Activated T-helper 1 cell treated with Interleukin-2 at 50 U/mL for 16 hours (primary cell): ENCODE data around the gene SNAI1.

ENCODE experiments used
- DNase-seq: peaks from one replicate; pipeline ENCODE4 v3.0.0-alpha.2; 2020; ENCODE audit warnings: low read depth

Gene SNAI1

GRCh38 chr20:50037575-50037974, 54.8 kb downstream of the SNAI1 start:
- DNase-seq: no peak

- DNase-seq: no peak
Measured at GRCh38 chr20:50038169-50038568, 55.4 kb downstream of the SNAI1 start.
